Measurements from ENCODE around the gene CCDC197.

CCDC197 gene

DNA sequence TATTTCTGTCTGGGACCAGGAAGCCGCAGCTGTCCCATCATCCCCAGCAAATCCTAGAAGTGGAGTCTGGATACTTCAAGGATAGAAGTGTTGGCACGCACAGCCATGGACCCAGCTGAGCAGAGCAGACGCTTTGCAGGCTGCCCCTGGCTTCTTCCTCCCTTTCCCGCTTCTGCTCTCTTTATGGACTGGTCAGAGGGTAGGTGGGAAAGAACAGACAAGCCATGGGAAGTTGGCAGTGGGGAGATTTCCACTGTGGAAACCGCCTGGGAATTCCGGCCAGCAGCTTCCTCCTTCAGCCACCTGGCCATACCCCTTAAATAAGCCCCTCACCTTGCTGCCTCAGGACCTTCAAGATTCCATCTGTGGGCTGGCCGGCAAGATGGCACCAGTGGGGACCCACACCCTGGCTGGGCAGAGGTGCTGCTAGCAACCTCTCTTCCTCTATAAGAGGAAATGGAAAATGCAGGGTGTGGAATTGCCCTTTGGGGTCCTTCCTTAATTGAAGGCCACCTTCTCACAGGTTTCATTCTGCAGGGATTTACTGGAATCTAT is 49.7 kb downstream of the CCDC197 start:
- H3K4me3 ChIP-seq (ENCODE audit: low read length), result no peak overlapping the region
- DNase-seq (ENCODE audit: low read depth), result no peak
- no peak for TF ChIP-seq CTCF (conservative IDR thresholded peaks at IDR 0.05; ENCODE audit: low read length)

DNA sequence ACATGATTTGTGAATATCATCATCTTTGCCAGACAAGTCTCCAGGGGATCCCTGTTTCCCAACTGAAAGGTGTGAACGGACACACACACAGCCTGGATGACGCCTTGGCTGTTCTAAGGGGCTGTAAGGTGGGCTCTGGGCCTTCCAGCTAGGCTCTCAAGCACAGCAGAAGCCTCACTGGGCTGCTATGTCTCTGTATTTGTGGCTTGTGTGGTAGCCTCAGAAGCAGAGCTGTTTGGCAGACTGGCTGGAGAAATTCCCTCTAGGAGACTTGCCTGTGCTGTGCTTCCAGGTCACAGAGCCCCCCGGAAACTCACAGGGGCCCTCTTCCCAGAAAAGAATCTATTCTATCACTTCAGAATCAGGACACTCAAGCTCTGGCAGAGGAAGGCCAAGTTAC is 50.5 kb downstream of the CCDC197 start:
- DNase-seq (ENCODE audit: low read depth), result no peak
- no peak overlapping the region for H3K4me3 ChIP-seq (ENCODE audit: low read length)
- no peak for TF ChIP-seq CTCF (conservative IDR thresholded peaks at IDR 0.05; ENCODE audit: low read length)

DNA sequence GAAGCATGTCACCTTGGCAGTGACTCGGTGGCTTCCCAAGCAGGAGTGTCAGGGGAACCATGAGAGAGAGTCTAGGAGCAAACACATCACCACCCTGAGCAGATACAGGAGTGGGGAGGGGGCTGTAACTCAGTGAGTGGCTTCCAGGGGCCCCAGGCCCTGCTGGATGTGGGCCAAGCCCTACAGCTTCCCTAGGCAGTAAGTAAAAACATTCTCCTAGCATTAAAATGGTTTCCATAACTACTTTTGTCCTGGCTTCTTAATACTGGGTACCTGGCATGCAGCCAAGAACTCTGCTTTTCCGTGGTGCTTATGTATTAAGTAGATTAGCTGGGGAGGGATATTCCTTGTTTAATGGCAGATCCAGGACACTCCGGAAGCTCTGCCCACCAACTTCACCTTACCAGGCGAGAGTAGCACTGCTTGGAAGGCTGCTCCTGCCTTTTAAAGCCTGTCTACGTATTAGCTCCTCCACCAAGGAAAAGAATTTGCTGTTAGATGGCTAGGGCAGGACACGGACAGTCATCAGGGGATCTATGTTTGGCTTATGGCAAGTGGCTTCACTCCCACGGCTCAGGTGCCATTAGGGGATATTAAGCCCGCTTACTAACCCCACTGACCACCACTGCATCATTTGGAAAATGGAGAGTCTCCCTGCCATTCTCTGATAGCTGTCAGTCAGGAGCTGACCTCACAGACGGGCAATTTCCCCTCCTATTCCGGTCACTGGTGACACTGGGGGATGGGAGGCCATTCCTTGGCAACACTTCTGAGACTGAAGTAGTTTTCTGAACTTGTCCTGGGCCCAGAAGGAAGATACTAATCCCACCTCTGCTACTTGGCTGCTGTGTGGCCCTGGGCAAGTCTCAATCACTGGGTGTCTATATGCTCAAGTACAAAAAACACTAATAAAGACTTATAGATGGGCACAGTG is 51.9 kb downstream of the CCDC197 start:
- no peak for DNase-seq (ENCODE audit: low read depth)
- no peak overlapping the region for H3K4me3 ChIP-seq (ENCODE audit: low read length)
- TF ChIP-seq CTCF (conservative IDR thresholded peaks at IDR 0.05; ENCODE audit: low read length), result no peak

DNA sequence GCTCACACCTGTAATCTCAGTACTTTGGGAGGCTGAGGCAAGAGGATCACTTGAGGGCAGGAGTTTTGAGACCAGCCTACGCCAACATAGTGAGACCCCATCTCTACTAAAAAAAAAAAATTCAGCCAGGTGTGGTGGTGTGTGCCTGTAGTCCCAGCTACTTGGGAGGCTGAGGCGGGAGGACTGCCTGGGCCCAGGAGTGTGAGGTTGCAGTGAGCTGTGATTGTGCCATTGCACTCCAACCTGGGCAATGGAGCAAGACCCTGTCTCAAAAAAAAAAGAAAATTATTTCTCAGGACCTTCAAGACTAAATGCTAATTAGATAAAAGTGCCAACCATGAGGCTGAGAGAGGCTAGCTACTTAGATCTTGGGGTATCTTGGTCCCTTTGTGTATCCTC is 52.5 kb downstream of the CCDC197 start:
- TF ChIP-seq CTCF (conservative IDR thresholded peaks at IDR 0.05; ENCODE audit: low read length), result no peak
- no peak overlapping the region for H3K4me3 ChIP-seq (ENCODE audit: low read length)
- DNase-seq (ENCODE audit: low read depth), result no peak

DNA sequence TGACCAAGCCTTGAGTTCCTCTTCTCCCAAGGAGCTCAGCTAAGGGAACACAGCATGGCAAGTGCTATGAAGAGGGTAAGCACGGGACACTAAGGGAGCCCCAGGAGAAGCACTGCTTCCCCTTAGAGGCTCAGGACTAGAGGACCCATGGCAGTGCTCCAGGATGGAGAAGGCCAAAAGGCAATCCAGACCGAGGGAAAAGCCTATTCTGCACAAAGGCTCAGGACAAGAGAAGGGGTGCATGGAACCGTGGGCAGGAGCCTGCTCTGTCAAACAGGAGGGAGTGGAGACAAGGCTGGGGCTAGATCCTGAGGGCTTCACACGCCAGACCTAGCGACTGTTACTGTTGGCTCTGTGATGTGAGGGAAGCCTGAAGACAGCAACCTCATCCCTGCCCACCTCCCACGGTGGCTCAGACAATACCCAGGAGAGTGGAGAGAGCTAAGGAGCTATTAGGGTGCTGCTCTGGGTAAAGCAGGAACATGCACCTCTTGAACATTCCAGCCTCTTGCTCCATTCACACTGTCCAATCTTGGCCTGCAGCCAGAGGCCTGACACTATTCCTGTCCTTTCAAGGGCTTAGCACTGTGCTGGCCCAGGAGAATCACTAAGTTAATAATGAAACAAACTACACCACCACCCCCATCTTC is 53.3 kb downstream of the CCDC197 start:
- TF ChIP-seq CTCF (conservative IDR thresholded peaks at IDR 0.05; ENCODE audit: low read length), result no peak
- no peak for DNase-seq (ENCODE audit: low read depth)
- H3K4me3 ChIP-seq (ENCODE audit: low read length), result no peak overlapping the region

- H3K4me3 ChIP-seq (ENCODE audit: low read length), result no peak overlapping the region
- DNase-seq (ENCODE audit: low read depth), result peak; percentile 37
- TF ChIP-seq CTCF (conservative IDR thresholded peaks at IDR 0.05; ENCODE audit: low read length), result peak; percentile 53
Observed at GRCh38 chr14:94051115-94051514, 54.0 kb downstream of the CCDC197 start.

All from AG10803 (cell line).